ENCODE data around the gene PSMA2.
"Not testable (repeated sequence)": the region's sequence is repeated elsewhere in the genome, so short reads cannot be mapped to it uniquely, and the experiment has no call there.

Gene PSMA2

DNA sequence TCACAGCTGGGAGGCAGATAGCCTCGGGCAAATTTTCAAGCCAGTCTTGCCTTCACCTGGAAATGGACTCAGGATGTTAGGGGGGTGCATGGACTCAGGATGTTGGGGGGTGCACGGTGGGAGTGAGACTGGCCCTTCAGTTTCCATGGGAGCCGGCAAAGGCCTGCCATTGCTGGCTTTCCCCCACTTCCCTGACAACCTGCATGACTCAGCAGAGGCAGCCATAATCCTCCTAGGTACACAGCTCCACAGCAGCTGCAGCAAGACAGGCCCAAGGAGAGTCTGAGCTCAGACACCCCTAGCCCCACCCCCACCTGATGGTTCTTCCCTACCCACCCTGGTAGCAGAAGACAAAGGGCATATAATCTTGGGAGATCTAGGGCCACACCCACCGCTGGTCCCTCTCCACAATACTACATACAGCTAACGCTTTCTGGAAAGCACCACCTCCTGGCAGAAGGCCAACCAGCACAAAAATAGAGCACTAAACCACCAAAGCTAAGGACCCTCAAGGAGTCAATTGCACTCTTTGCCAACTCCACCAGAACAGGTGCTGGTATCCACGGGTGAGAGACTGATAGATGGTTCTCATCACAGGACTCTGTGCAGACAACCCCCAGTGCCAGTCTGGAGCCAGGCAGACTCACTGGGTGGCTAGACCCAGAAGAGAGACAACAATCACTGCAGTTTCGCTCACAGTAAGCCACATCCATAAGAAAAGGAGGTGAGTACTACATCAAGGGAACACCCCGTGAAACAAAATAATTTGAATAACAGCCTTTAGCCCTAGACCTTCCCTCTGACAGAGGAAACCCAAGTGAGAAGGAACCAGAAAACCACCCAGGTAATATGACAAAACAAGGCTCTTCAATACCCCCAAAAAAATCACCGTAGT lies 38.4 kb downstream of the PSMA2 start:
- Histone ChIP-seq H3K79me2 (ENCODE audit: insufficient read depth, low read length) (no peaks in the 10 kb centered on the region), H3K9me2 (replicated peaks; ENCODE audit: insufficient read depth, low read length) (no peaks in the 10 kb centered on the region), H3K27ac (ENCODE audit: low read depth, low read length) (no peak overlapping the region), H3K27me3 (ENCODE audit: low read length) (no peaks in the 10 kb centered on the region), H3K4me3 (ENCODE audit: insufficient read depth, low read length, poor library complexity, severe bottlenecking) (no peak overlapping the region), H3K9ac (ENCODE audit: low read length) (no peak overlapping the region), H3K36me3 (ENCODE audit: low read length) (no peaks in the 10 kb centered on the region), H2AFZ (ENCODE audit: low read depth, low read length, severe bottlenecking) (no peak overlapping the region), H3K9me3 (ENCODE audit: insufficient read depth, low read length) (no peaks in the 10 kb centered on the region; the same call in 1 of the 2 replicates), H3F3A (ENCODE audit: insufficient read depth) (no peaks in the 10 kb centered on the region), H3K4me2 (ENCODE audit: low read depth, low read length, poor library complexity, severe bottlenecking) (no peak overlapping the region), H4K20me1 (ENCODE audit: low read depth, low read length) (no peaks in the 10 kb centered on the region)
- no peak for TF ChIP-seq EZH2phosphoT487 (conservative IDR thresholded peaks at IDR 0.05; ENCODE audit: low read length)
- TF ChIP-seq, protein P1, sequence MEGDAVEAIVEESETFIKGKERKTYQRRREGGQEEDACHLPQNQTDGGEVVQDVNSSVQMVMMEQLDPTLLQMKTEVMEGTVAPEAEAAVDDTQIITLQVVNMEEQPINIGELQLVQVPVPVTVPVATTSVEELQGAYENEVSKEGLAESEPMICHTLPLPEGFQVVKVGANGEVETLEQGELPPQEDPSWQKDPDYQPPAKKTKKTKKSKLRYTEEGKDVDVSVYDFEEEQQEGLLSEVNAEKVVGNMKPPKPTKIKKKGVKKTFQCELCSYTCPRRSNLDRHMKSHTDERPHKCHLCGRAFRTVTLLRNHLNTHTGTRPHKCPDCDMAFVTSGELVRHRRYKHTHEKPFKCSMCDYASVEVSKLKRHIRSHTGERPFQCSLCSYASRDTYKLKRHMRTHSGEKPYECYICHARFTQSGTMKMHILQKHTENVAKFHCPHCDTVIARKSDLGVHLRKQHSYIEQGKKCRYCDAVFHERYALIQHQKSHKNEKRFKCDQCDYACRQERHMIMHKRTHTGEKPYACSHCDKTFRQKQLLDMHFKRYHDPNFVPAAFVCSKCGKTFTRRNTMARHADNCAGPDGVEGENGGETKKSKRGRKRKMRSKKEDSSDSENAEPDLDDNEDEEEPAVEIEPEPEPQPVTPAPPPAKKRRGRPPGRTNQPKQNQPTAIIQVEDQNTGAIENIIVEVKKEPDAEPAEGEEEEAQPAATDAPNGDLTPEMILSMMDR (IDR thresholded peaks at IDR 0.05; ENCODE audit: insufficient read depth, low read length, poor library complexity, severe bottlenecking), result no peak

DNA sequence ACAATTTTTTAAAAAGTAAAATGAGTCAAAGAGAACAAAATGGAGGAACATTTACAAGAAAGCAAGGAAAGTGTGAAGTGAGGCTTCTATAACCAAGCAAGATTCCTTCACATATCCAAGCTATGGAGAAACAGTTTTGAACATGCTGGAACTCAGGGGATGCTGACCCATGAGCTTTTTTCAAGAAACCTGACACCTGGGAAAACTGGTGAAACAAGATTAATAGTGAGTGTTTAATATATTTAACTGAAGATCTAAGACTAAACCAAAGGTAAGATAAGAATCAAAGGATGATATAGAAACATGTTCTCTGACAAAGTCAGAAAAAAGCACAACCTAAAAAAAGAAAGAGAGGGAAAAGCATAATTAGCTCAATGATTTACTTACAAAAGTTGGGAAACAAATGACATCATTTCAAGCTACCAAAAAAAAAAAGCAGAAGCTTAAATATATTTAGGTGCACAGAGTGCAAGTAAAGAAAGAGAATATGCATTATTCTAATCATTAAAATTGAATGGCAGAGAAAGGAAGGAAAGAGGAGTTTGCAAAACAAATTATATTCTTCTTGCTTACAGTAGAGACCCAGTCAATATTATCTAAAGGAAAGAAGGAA lies 45.0 kb downstream of the PSMA2 start:
- Histone ChIP-seq H3K27me3 (ENCODE audit: low read length) (no peaks in the 10 kb centered on the region), H4K20me1 (ENCODE audit: low read depth, low read length) (no peaks in the 10 kb centered on the region), H3K9ac (ENCODE audit: low read length) (no peak overlapping the region), H3K4me2 (ENCODE audit: low read depth, low read length, poor library complexity, severe bottlenecking) (no peak overlapping the region), H3K9me2 (replicated peaks; ENCODE audit: insufficient read depth, low read length) (no peaks in the 10 kb centered on the region), H3K36me3 (ENCODE audit: low read length) (no peaks in the 10 kb centered on the region), H3K9me3 (ENCODE audit: insufficient read depth, low read length) (no peaks in the 10 kb centered on the region), H2AFZ (ENCODE audit: low read depth, low read length, severe bottlenecking) (no peak overlapping the region), H3K79me2 (ENCODE audit: insufficient read depth, low read length) (no peaks in the 10 kb centered on the region), H3K27ac (ENCODE audit: low read depth, low read length) (no peak overlapping the region), H3K4me3 (ENCODE audit: insufficient read depth, low read length, poor library complexity, severe bottlenecking) (no peak overlapping the region), H3F3A (ENCODE audit: insufficient read depth) (no peaks in the 10 kb centered on the region)
- no peak for TF ChIP-seq EZH2phosphoT487 (conservative IDR thresholded peaks at IDR 0.05; ENCODE audit: low read length)
- TF ChIP-seq, protein P1 (IDR thresholded peaks at IDR 0.05; ENCODE audit: insufficient read depth, low read length, poor library complexity, severe bottlenecking), result no peak

DNA sequence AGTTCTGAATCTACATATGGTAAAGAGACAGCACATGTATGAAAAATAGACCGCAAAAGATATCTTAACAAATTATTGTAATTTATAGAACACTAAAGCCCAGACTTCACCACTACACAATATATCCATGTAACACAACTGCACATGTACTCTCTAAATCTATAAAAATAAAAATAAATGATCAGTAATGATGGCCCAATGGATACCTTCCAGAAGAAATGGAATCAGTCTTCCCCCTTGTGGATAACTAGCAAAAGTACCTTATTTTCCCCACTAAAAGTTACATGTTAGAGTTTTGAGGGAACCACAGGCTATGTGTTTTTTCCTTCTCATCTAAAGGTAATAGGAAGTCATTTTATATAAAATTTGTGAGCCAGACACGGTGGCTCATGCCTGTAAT lies 45.8 kb downstream of the PSMA2 start:
- Histone ChIP-seq H3F3A (ENCODE audit: insufficient read depth) (no peaks in the 10 kb centered on the region), H4K20me1 (ENCODE audit: low read depth, low read length) (no peaks in the 10 kb centered on the region), H3K9ac (ENCODE audit: low read length) (no peak overlapping the region), H3K36me3 (ENCODE audit: low read length) (no peaks in the 10 kb centered on the region), H2AFZ (ENCODE audit: low read depth, low read length, severe bottlenecking) (no peak overlapping the region), H3K9me3 (ENCODE audit: insufficient read depth, low read length) (no peaks in the 10 kb centered on the region), H3K27ac (ENCODE audit: low read depth, low read length) (no peak overlapping the region), H3K9me2 (replicated peaks; ENCODE audit: insufficient read depth, low read length) (no peaks in the 10 kb centered on the region), H3K79me2 (ENCODE audit: insufficient read depth, low read length) (no peaks in the 10 kb centered on the region), H3K4me3 (ENCODE audit: insufficient read depth, low read length, poor library complexity, severe bottlenecking) (no peak overlapping the region), H3K4me2 (ENCODE audit: low read depth, low read length, poor library complexity, severe bottlenecking) (no peak overlapping the region), H3K27me3 (ENCODE audit: low read length) (no peaks in the 10 kb centered on the region)
- TF ChIP-seq, protein P1 (IDR thresholded peaks at IDR 0.05; ENCODE audit: insufficient read depth, low read length, poor library complexity, severe bottlenecking), result no peak
- TF ChIP-seq EZH2phosphoT487 (conservative IDR thresholded peaks at IDR 0.05; ENCODE audit: low read length), result no peak

DNA sequence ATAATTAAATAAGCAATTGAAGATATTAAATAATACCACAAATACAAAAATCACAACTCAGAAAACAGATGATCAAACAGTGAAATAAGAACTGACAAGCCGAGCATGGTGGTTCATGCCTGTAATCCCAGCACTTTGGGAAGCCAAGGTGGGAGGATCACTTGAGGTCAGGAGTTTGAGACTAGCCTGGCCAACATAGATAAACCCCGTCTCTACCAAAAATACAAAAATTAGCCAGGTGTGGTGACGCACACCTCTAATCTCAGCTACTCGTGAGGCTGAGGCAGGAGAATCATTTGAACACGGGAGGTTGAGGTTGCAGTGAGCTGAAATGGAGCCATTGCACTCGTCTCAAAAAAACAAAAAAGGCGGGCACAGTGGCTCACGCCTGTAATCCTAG lies 46.8 kb downstream of the PSMA2 start:
- not testable (repeated sequence) for H3K27ac ChIP-seq (ENCODE audit: low read depth, low read length); H3K4me3 ChIP-seq (ENCODE audit: insufficient read depth, low read length, poor library complexity, severe bottlenecking); H3K9me2 ChIP-seq (replicated peaks; ENCODE audit: insufficient read depth, low read length); H4K20me1 ChIP-seq (ENCODE audit: low read depth, low read length); H3F3A ChIP-seq (ENCODE audit: insufficient read depth); H3K9me3 ChIP-seq (ENCODE audit: insufficient read depth, low read length); H3K36me3 ChIP-seq (ENCODE audit: low read length); H3K27me3 ChIP-seq (ENCODE audit: low read length); H3K4me2 ChIP-seq (ENCODE audit: low read depth, low read length, poor library complexity, severe bottlenecking); H3K9ac ChIP-seq (ENCODE audit: low read length); H2AFZ ChIP-seq (ENCODE audit: low read depth, low read length, severe bottlenecking); H3K79me2 ChIP-seq (ENCODE audit: insufficient read depth, low read length)
